ENCODE results near the gene ALKBH4. TPM values are rescaled to one million over a fixed set of nuclear protein-coding genes. Genes with fewer than 3 reads are reported as not detected.
"Not testable (repeated sequence)": the region's sequence is repeated elsewhere in the genome, so short reads cannot be mapped to it uniquely, and the experiment has no call there.

ALKBH4 gene
- total RNA-seq, 4 donors from 2014 or later: 17.9 to 41.1 (median 26.7) TPM

DNA sequence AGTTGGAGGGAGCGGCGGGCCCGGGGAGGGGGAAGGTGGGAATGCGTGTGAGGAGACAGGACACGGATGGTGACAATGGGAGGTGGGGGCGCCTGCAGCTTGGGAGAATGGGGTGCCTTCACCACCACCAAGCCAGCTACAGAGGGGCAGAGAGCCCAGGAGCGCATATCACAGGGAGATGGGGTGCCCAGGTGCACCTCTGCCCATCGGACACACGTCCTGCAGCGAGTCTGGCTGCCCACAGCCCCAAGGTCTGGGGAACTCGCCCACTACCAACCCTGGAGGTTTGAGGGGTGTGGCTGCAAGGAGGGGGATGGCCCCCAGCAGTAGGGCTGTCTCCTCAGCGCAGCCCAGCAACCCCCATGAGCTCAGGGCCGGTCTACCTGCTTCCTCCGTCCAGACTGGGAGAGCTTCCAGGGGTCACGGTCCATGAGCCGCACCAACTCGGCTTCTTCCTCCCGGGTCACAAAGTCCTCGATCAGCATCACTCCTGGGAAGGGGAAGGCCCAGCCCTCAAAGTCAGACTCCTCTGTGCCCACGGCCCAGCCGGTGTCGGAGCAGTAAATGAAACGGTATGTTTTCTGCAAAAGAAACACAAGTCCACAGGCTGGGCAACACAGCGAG, 5.3 kb downstream of the ALKBH4 start:
- Histone ChIP-seq H3K4me1 (peaks cover 10% of the 10 kb centered on the region), H3K4me3 (no peak overlapping the region), H3K36me3 (peaks cover 44% of the 10 kb centered on the region), H3K27ac (no peak overlapping the region), H3K9me3 (no peaks in the 10 kb centered on the region), H3K27me3 (no peaks in the 10 kb centered on the region)
- TF ChIP-seq EP300 (IDR thresholded peaks at IDR 0.05) (no peak), POLR2A (IDR thresholded peaks at IDR 0.05) (no peak), CTCF (IDR thresholded peaks at IDR 0.05) (no peak), POLR2AphosphoS5 (IDR thresholded peaks at IDR 0.05) (no peak)
- no peak for DNase-seq (ENCODE audit: low spot score in 2 of 2)
- WGBS: 95% methylated on average over 23 of the region's 24 CpGs

GRCh38 chr7:102457352-102457924, 7.2 kb downstream of the ALKBH4 start:
- Histone ChIP-seq H3K36me3 (peaks cover 44% of the 10 kb centered on the region), H3K4me1 (no peaks in the 10 kb centered on the region), H3K27me3 (no peaks in the 10 kb centered on the region), H3K9me3 (no peaks in the 10 kb centered on the region), H3K4me3 (no peak overlapping the region), H3K27ac (no peak overlapping the region)
- no peak for DNase-seq (ENCODE audit: low spot score in 2 of 2)
- 94% methylated on average over 29 of the region's 40 CpGs for WGBS
- TF ChIP-seq POLR2AphosphoS5 (IDR thresholded peaks at IDR 0.05) (no peak), CTCF (IDR thresholded peaks at IDR 0.05) (no peak), EP300 (IDR thresholded peaks at IDR 0.05) (no peak), POLR2A (IDR thresholded peaks at IDR 0.05) (no peak)

- H3K27ac ChIP-seq: no peak overlapping the region
- TF ChIP-seq EP300 (IDR thresholded peaks at IDR 0.05) (no peak), POLR2A (IDR thresholded peaks at IDR 0.05) (no peak), CTCF (IDR thresholded peaks at IDR 0.05) (no peak), POLR2AphosphoS5 (IDR thresholded peaks at IDR 0.05) (no peak)
- no peak overlapping the region for H3K4me3 ChIP-seq
- peaks cover 44% of the 10 kb centered on the region for H3K36me3 ChIP-seq
- DNase-seq (ENCODE audit: low spot score in 2 of 2): no peak
- H3K9me3 ChIP-seq: no peaks in the 10 kb centered on the region
- H3K4me1 ChIP-seq: peaks cover 4% of the 10 kb centered on the region
- 77% methylated on average over 10 of the region's 10 CpGs for WGBS
- H3K27me3 ChIP-seq: no peaks in the 10 kb centered on the region
Measured at GRCh38 chr7:102456327-102456726, 8.3 kb downstream of the ALKBH4 start.

DNA sequence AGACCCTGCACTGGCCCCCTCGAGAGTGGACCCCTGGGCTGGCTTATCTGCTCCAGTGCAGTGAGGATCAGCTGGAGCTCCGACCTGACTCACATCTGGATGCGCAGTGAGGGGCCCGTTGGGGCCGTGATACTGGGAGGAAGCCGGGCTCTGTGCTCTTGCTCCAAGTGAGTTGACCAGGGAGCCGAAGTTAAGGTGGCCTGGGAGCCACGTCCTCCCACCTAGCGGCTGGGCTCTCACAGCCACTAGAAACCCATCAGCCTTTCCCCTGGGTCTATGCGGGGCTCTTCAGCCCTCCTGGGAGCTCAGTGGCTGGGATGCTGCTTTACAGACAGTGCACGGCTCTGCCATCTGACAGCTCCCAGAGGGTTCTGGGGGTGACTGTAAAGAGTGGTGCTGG, 9.1 kb downstream of the ALKBH4 start:
- Histone ChIP-seq H3K4me1 (peaks cover 4% of the 10 kb centered on the region), H3K9me3 (no peaks in the 10 kb centered on the region), H3K4me3 (no peak overlapping the region), H3K27me3 (no peaks in the 10 kb centered on the region), H3K36me3 (peaks cover 44% of the 10 kb centered on the region), H3K27ac (no peak overlapping the region)
- 90% methylated on average over 2 of the region's 11 CpGs for WGBS
- no peak for TF ChIP-seq POLR2A (IDR thresholded peaks at IDR 0.05)
- TF ChIP-seq CTCF (IDR thresholded peaks at IDR 0.05): no peak
- TF ChIP-seq EP300 (IDR thresholded peaks at IDR 0.05): no peak
- no peak for TF ChIP-seq POLR2AphosphoS5 (IDR thresholded peaks at IDR 0.05)
- no peak for DNase-seq (ENCODE audit: low spot score in 2 of 2)

DNA sequence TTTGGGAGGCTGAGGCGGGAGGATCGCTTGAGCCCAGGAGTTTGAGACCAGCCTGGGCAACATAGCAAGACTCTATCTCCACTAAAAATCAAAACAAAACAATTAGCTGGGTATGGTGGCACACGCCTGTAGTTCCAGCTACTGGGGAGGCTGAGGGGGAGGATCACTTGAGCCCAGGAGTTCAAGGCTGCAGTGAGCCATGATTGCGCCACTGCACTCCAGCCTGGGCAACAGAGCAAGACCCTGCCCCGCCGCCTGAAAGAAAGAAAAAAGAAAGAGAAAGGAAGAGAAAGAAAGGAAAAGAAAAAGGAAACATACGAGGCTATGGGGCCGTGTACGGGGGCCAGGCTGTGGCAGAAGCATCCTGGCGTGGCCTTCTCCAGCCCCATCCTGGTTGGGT, 9.7 kb downstream of the ALKBH4 start:
- not testable (repeated sequence) for DNase-seq (ENCODE audit: low spot score in 2 of 2); H3K9me3 ChIP-seq; H3K27ac ChIP-seq; H3K27me3 ChIP-seq; H3K4me3 ChIP-seq; H3K4me1 ChIP-seq
- peaks cover 44% of the 10 kb centered on the region for H3K36me3 ChIP-seq
- WGBS: 88% methylated on average over 10 of the region's 10 CpGs

Measured in suprapubic skin (tissue), 4 donors.